Measurements from ENCODE around the gene TGIF2. TPM values are rescaled to one million over a fixed set of nuclear protein-coding genes. Genes with fewer than 3 reads are reported as not detected.

Gene TGIF2
- total and polyA plus RNA-seq, 11 donors: 2.1 to 14.9 (median 7.9) TPM

- TF ChIP-seq, protein P1, sequence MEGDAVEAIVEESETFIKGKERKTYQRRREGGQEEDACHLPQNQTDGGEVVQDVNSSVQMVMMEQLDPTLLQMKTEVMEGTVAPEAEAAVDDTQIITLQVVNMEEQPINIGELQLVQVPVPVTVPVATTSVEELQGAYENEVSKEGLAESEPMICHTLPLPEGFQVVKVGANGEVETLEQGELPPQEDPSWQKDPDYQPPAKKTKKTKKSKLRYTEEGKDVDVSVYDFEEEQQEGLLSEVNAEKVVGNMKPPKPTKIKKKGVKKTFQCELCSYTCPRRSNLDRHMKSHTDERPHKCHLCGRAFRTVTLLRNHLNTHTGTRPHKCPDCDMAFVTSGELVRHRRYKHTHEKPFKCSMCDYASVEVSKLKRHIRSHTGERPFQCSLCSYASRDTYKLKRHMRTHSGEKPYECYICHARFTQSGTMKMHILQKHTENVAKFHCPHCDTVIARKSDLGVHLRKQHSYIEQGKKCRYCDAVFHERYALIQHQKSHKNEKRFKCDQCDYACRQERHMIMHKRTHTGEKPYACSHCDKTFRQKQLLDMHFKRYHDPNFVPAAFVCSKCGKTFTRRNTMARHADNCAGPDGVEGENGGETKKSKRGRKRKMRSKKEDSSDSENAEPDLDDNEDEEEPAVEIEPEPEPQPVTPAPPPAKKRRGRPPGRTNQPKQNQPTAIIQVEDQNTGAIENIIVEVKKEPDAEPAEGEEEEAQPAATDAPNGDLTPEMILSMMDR (IDR thresholded peaks at IDR 0.05): no peak
- no peak for TF ChIP-seq POLR2A (IDR thresholded peaks at IDR 0.05)
- H3K36me3 ChIP-seq: peaks cover 0 to 52% (median 46%) of the 10 kb centered on the region in 9 donors
- H3K27ac ChIP-seq: peak overlapping the region in 11 of 12 donors; percentile 88 to 100 (median 99)
- ATAC-seq: peak; percentile 10 to 20 (median 16)
- WGBS, 4 donors: 54 to 58% (median 55%) methylated on average over 11 to 15 of the region's 15 CpGs
- peak overlapping the region in 10 of 12 donors; percentile 71 to 100 (median 94) for H3K4me3 ChIP-seq
- intact Hi-C loops (cut with DNase I): loop anchor here in 8 of 10 donors (5.0 to 10.0 kb wide), 4 partner anchors 47 to 320 kb away; a partner anchor contains a TSS
- peaks cover 5 to 81% (median 48%) of the 10 kb centered on the region in 12 donors for H3K4me1 ChIP-seq
- DNase-seq: peak in 4 of 5 donors; percentile 75 to 82 (median 78)
- H3K9me3 ChIP-seq: no peaks in the 10 kb centered on the region
- no peaks in the 10 kb centered on the region for H3K27me3 ChIP-seq
These were observed 29.0 kb upstream of the TGIF2 start for GRCh38 chr20:36544134-36545018.

- intact Hi-C loops (cut with DNase I): loop anchor here in 1 of 10 donors (10.0 kb wide), 1 partner anchor 319 kb away; a partner anchor contains a TSS
These were observed 27.2 kb upstream of the TGIF2 start for GRCh38 chr20:36546111-36546736.

GRCh38 chr20:36547186-36548005 lies 26.0 kb upstream of the TGIF2 start:
- DNase-seq (no peak), ATAC-seq (no peak)
- no peak overlapping the region for H3K4me3 ChIP-seq
- intact Hi-C loops (cut with DNase I): loop anchor here in 1 of 10 donors (10.0 kb wide), 1 partner anchor 317 kb away; a partner anchor contains a TSS
- 57 to 73% (median 65%) methylated on average over 11 to 12 of the region's 12 CpGs for WGBS, 4 donors
- no peaks in the 10 kb centered on the region for H3K9me3 ChIP-seq
- no peaks in the 10 kb centered on the region for H3K27me3 ChIP-seq
- H3K27ac ChIP-seq: peak overlapping the region in 2 of 12 donors; percentile 12 to 99
- peaks cover 5 to 80% (median 33%) of the 10 kb centered on the region in 12 donors for H3K4me1 ChIP-seq
- peaks cover 0 to 56% (median 48%) of the 10 kb centered on the region in 9 donors for H3K36me3 ChIP-seq
- TF ChIP-seq, protein P1 (IDR thresholded peaks at IDR 0.05): no peak
- TF ChIP-seq POLR2A (IDR thresholded peaks at IDR 0.05): no peak

More at GRCh38 chr20:36546111-36546736, 27.2 kb upstream of the TGIF2 start:
- no peaks in the 10 kb centered on the region for H3K27me3 ChIP-seq
- H3K4me3 ChIP-seq: peak overlapping the region in 1 of 12 donors; percentile 15
- no peak for TF ChIP-seq POLR2A (IDR thresholded peaks at IDR 0.05)
- WGBS, 4 donors: 52 to 57% (median 55%) methylated on average over 9 to 14 of the region's 14 CpGs
- H3K36me3 ChIP-seq: peaks cover 0 to 56% (median 48%) of the 10 kb centered on the region in 9 donors
- DNase-seq (no peak), ATAC-seq (no peak)
- peak overlapping the region in 4 of 12 donors; percentile 0 to 99 (median 12) for H3K27ac ChIP-seq
- peaks cover 5 to 83% (median 41%) of the 10 kb centered on the region in 12 donors for H3K4me1 ChIP-seq
- no peaks in the 10 kb centered on the region for H3K9me3 ChIP-seq

- H3K27ac ChIP-seq: peak overlapping the region in 1 of 12 donors; percentile 75
- ATAC-seq: no peak
- H3K4me3 ChIP-seq: no peak overlapping the region
- no peaks in the 10 kb centered on the region for H3K27me3 ChIP-seq
- TF ChIP-seq, protein P1 (IDR thresholded peaks at IDR 0.05): peak in 3 of 12 donors; percentile 15 to 25 (median 18)
- no peak for TF ChIP-seq POLR2A (IDR thresholded peaks at IDR 0.05)
- intact Hi-C loops (cut with DNase I): loop anchor here in 1 of 10 donors (10.0 kb wide), 1 partner anchor 317 kb away; a partner anchor contains a TSS
- DNase-seq: no peak
- H3K36me3 ChIP-seq: peaks cover 0 to 56% (median 48%) of the 10 kb centered on the region in 9 donors
- H3K4me1 ChIP-seq: peaks cover 5 to 74% (median 28%) of the 10 kb centered on the region in 12 donors
- no peaks in the 10 kb centered on the region for H3K9me3 ChIP-seq
- 56 to 70% (median 63%) methylated on average over 3 to 12 of the region's 12 CpGs for WGBS, 4 donors
These were observed 25.4 kb upstream of the TGIF2 start for GRCh38 chr20:36548006-36548315.

Data from heart left ventricle (tissue), 16 donors.